Activated T-cell treated with anti-CD3 and anti-CD28 coated beads for 1 hour (primary cell): ENCODE results near the gene RPL19.
A peak's percentile ranks its signal among the peaks of the same experiment; 100 is the strongest.
"Not testable (repeated sequence)": the region's sequence is repeated elsewhere in the genome, so short reads cannot be mapped to it uniquely, and the experiment has no call there.

ENCODE experiments used
- DNase-seq: peaks from one replicate; pipeline ENCODE4 v3.0.0-alpha.2; 2020; ENCODE audit warnings: low read depth

Gene RPL19

DNA sequence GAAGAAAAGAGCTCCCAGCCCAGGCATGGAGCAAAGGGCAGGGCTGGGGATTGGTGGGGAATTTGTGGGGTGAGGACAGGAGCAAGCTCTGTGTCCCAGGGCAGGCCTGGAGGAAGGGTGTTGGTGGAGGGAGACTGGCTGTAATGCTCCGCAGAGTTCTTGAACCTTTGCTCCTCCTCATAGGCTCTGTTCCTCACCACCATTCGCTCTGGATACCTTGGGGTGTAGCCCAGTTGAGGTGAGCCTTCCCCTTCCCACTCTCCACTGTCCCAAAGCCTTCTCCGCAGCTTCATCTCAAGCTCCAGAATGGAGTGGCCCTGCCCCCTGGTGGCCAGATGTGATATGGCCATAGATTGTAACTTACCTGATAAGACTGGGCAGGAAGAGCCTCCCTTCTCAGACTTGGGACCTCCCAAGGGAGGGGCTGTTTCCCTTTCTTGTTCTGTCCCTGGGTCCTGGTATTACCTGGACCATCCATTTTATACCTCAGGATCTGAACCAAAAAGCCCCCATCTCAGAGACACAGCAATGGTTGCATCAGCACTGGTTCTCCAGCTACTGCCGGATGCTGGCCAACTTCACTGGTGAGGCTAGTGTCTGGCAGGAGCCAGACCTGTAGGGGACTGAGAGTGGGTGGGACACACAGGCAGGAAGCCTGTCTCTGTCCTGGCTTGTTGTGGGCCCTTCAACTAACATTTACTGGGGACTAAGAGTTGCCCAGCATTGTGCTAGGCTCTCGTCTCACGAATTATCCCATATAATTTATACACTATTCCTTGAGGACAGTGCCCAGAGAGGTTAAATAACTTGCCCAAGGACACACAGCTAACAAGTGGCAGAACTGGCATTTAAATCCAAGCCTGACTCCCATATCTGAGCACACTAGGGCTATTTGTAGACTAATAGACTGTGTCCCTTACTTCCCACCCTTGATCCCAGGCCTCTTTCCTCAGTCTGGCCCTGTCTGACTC lies 44.8 kb downstream of the RPL19 start:
- peak; percentile 87 for DNase-seq

DNA sequence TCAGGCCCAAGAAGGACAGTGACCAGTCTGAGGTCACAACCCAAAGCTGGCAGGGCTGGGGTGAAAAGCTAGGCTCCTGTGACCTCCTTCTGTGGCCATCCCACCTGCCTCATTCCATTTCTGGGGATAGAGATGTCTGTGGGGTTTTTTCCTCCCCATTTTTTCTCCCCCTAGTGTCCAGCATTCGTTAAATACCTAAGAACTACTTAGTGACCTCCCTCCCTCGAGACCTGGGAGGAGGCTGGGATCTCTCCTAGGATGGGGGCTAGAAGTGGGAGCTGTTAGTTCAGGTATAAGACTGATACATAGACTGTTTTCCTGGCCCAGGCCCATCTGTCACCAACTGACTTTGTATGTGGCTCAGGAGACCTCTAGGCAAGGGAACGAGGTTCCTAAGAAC lies 46.2 kb downstream of the RPL19 start:
- no peak for DNase-seq

DNA sequence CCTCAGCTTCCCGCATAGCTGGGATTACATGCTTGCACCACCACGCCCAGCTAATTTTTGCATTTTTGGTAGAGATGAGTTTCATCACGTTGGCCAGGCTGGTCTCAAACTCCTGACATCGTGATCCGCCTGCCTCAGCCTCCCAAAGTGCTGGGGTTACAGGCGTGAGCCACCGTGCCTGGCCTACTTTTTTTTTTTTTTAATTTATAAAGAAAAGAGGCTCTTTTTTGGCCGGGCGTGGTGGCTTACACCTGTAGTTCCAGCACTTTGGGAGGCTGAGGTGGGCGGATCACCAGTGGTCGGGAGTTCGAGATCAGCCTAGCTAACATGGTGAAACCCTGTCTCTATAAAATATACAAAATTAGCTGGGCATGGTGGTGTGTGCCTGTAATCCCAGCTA lies 50.0 kb downstream of the RPL19 start:
- not testable (repeated sequence) for DNase-seq

DNA sequence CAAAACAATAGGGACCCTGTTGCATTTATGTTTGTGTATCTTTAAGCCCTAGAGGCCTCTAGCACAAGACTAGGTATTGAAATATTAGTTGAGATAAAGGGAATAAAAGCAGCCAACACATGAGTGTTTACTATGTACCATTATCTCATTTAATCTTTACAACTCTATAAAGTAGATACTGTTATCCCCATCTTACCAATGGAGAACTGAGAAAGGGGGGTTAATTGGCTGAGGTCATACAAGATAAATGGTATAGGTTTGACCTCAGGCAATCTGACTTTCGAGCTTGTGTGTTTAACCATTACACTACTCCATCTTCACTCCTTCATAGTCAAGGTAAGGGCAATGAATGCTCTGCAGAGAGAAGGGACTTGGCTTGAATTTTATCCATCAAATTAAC lies 51.9 kb downstream of the RPL19 start:
- DNase-seq, result no peak

DNA sequence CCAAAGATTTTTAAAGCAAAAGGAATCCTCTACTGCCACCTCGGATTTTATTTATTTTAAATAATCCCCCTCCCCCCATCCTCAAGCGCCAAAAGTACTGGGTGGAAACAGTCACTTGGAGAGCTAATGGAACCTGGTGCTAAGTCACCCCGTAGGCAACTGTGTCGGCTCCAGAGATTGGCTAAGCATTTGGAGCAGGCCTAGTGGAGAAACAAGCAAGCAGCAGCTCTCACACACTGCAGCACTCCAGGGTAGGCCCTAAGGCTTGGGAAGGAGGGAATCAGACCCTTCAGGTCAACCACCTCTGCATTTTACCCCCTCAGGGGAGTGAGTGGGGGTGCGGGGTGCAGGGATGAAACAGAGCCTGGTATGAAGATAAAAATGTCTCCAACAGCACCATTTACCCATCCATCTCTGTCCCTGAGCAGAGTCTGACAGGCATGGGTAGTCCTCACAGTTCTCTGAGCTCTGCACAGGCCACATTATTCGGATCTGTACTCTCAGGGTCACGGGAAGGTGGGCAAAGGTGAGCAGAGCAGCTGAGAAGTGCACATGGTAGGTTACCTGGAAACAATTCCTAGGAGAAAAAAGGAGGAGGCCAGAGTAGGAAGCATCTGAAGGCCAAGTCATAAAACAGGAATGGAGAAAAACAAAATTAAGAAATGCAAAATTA lies 52.8 kb downstream of the RPL19 start:
- DNase-seq, result no peak
